GM19099 (cell line): ENCODE measurements around the gene GYG2.

Experiments
- POLR2A ChIP-seq: IDR thresholded peaks from 3 replicates; pipeline ENCODE4 v1.6.1; 2011; ENCODE audit warnings: low read depth; ENCODE audit not compliant: insufficient read length; ENCODE audit errors: extremely low read depth

The GYG2 gene

GRCh38 chrX:2824886-2825285 lies 3.8 kb upstream of the GYG2 start:
- no peak for TF ChIP-seq POLR2A

- TF ChIP-seq POLR2A, result no peak
Measured at GRCh38 chrX:2828959-2829411, 255 bp downstream of the GYG2 start.

GRCh38 chrX:2829469-2830246 lies 928 bp downstream of the GYG2 start:
- TF ChIP-seq POLR2A, result no peak

- TF ChIP-seq POLR2A, result no peak
Measured at GRCh38 chrX:2831471-2832228, 2.9 kb downstream of the GYG2 start.

- no peak for TF ChIP-seq POLR2A
Measured at GRCh38 chrX:2837961-2838360, 9.2 kb downstream of the GYG2 start.

- no peak for TF ChIP-seq POLR2A
Measured at GRCh38 chrX:2840961-2841360, 12.2 kb downstream of the GYG2 start.

GRCh38 chrX:2841537-2841936 lies 12.8 kb downstream of the GYG2 start:
- no peak for TF ChIP-seq POLR2A

GRCh38 chrX:2846992-2847391 lies 18.3 kb downstream of the GYG2 start:
- no peak for TF ChIP-seq POLR2A

- no peak for TF ChIP-seq POLR2A
Measured at GRCh38 chrX:2848871-2849301, 20.2 kb downstream of the GYG2 start.

GRCh38 chrX:2854918-2855317 lies 26.2 kb downstream of the GYG2 start:
- TF ChIP-seq POLR2A, result no peak

- no peak for TF ChIP-seq POLR2A
Measured at GRCh38 chrX:2855761-2856160, 27.0 kb downstream of the GYG2 start.

- TF ChIP-seq POLR2A, result no peak
Measured at GRCh38 chrX:2857566-2857965, 28.8 kb downstream of the GYG2 start.

- TF ChIP-seq POLR2A, result no peak
Measured at GRCh38 chrX:2859197-2859797, 30.6 kb downstream of the GYG2 start.

- no peak for TF ChIP-seq POLR2A
Measured at GRCh38 chrX:2862404-2862803, 33.7 kb downstream of the GYG2 start.

GRCh38 chrX:2863646-2864045 lies 34.9 kb downstream of the GYG2 start:
- no peak for TF ChIP-seq POLR2A

- no peak for TF ChIP-seq POLR2A
Measured at GRCh38 chrX:2867206-2867605, 38.5 kb downstream of the GYG2 start.
